HG02884 (cell line): ENCODE data around the gene ABCA2.
"Not testable (repeated sequence)": the region's sequence is repeated elsewhere in the genome, so short reads cannot be mapped to it uniquely, and the experiment has no call there.

Experiments used
- ATAC-seq: cut with Tn5 transposase; IDR thresholded peaks from one replicate; pipeline ENCODE4 v1.9.1; 2021; ENCODE audit warnings: mild to moderate bottlenecking, moderate library complexity; ENCODE audit not compliant: unreplicated experiment

Gene ABCA2

DNA sequence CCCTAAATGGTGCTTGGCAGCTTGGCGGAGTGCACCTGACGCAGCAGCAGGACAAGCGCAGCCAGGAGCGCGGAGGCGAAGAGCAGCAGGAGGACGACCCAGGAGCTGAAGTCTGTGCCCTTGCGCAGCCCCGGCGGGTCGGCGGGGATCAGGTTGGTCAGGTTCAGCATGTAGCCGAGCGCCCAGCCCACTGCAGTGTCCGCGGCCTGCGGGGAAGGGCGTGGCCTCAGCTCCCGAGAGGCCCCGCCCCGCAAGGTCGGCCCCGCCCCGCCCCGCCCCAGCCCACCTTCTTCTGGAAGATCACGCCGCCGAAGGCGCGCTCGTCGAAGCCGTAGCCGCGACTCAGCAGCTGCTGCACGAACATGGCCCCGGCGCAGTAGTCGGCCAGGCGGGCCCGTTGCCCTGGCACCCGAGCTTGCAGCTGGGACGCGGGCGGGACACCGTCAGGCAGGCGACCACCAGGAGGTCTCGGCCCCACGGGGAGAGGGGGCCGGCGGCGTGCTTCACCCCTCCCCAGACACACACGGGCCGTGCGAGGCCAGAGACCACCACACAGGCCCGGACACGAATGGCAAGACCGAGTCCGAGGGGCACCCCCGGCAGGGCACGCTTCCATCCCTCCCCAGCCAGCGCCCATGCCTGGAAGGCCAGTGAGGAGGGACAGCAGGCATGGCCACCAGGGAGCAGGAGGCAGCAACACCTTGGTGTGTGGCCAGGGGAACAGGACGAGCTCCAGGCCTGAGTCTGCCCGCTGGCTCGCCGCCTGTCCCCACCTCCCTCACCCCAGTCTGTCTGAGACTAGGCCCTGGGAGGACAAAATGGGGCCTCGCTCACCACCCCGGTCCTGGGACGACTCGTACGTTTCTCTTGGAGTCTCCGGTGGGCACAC, 20.9 kb upstream of the ABCA2 start:
- ATAC-seq, result no peak

GRCh38 chr9:137046088-137046787, 18.2 kb upstream of the ABCA2 start, which contains the start of gene NPDC1:
Gene NPDC1 (minus strand): TSS chr9:137046177. CDS start chr9:137045989, 188 bp downstream.
- ATAC-seq, result no peak

DNA sequence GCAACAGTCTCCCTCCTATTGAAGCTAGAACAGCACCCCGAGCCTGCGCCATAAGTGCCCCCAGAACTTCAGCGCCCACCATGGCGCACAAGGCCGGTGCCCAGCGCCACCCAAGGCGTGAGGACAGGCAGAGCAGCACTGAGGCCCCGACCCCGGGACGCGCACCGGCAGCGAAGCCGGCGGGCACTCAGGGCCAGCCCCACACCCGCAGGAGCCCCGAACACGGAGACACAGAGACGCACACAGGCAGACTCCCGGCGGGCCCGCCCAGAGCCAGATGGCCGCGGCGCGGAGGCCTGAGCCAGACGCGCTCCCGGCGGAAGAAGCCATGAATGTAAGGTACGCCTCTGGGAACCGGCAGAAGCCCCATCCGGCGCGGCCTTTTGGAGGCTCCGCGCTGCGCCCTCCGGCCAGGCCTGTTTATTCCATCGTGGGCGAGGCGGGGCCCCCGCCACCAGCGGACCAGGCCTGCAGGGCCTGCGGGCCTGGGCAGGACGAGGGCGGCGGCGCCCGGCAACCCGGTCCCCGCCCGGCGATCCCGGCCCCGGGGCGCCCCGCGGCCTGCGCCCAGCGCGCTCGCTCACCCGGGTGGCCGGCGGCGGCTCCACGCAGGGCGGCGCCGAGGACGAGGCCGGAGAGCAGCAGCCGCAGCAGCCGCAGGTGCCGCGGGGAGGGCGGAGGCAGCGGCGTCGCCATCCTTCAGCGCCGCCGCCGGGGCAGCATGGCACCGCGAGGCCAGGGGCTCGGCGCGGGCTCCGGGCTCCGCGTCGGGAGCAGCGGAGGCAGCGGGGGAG, 17.5 kb upstream of the ABCA2 start:
- ATAC-seq, result no peak

GRCh38 chr9:137044502-137045177, 16.6 kb upstream of the ABCA2 start:
- no peak for ATAC-seq

DNA sequence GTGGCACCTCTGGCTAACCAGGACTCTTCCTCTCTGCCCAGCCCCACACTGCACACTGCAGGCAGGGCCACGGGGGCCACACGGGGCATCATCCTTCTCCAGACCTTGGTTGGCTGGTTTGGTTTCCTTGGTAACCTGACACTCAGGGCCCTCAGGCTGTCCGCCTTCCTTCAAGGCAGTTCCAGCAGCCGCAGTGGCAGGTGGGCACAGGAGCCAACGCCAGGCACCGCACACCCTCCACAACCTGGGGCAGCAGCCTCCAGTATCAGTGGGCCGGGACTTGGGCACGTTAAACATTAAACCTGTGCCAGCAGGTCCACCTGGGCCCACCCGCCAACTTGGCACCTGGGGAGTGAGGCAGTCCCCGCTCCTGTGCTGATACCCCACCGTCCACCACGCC, 16.0 kb upstream of the ABCA2 start:
- ATAC-seq, result no peak

GRCh38 chr9:137042751-137043727, 15.0 kb upstream of the ABCA2 start:
- no peak for ATAC-seq

DNA sequence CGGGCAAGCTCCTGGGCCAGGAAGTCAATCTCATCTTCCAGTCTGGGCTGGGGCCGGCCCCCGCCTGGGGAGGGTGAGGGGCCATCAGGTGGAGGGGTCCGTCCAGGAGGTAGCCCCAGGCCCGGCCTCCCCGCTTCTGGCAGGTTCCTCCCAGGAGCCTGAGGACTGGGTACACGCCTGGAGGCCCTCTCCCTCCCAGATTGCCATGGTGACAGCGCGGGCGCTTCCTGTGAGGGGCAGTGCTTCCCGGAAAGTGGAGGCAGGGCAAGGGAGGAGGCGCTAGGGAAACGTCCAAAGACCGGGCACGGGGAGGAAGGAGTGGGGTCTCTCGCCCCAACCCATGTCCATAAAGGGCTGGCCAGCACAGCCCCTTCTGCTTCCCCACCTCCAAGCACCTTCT, 13.1 kb upstream of the ABCA2 start:
- ATAC-seq, result no peak

GRCh38 chr9:137040568-137040967, 12.5 kb upstream of the ABCA2 start:
- no peak for ATAC-seq

DNA sequence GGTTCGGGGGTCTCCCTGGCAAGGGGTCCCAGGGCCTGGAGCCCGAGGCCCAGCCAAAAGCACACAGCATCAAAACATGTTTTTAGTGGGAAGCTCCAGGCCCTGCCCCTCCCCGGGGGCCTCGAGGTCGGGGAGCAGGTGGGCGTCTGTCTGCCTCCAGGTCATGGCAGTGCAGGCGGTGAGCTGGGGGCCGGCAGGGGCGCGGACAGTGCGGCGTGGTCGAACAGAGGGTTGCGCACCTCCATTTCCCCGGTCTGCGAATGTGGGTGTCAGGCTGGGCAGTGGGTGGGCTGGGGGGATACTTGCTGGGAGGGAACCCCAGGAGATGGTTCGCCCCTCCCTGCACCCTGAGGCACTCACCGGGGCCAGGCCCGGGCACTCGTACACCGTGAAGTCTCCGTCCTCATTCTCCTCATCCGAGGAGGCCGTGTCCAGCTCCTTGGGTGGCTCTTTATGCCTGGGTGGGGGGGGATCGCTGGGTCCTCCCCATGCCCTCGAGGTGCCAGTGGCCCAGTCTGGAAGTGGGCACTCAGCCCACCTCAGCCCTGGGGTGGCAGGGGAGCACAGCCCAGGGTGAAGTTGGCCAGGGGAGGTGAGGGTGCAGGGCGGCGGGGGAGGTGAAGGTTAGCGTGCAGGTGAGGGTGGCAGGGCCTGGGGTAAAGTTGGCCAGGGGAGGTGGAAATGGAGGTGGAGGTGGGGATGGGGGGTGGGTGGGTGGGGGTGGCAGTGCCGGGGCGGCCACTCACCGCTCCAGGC, 11.8 kb upstream of the ABCA2 start:
- ATAC-seq, result no peak

- no peak for ATAC-seq
Measured at GRCh38 chr9:137038916-137039315, 10.9 kb upstream of the ABCA2 start.

DNA sequence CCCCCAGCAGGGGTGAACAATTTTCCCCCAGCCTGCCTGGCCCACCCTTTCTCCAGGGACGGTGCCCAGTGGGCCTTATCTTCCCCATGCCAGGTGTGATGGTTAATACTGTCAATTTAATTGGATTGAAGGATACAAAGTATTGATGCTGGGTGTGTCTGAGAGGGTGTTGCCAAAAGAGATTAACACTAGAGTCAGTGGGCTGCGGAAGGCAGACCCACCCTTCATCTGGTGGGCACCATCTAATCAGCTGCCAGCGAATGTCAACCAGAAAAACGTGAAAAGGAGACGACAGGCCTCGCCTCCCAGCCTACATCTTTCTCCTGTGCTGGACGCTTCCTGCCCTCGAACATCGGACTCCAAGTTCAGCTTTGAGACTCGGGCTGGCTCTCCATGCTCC, 9.4 kb upstream of the ABCA2 start:
- no peak for ATAC-seq

DNA sequence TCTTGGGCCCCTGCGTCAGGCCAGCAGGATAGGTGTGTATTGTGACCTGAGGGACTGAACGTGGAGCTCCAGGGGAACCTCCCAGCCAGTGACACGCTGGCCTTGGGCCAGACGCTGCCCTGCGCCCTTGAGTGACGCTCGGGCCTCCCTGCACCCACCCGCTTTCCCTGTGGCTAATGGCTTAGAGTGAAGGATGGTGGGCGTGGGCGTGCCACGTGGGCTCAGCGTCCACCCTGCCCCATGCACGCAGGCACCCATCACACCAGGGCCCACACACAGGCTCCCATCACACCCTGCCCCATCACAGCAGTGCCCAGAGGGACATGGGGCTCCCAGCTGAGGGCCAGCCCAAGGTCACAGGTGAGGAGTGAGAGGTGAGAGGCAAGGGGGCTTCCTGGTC, 9.0 kb upstream of the ABCA2 start:
- ATAC-seq, result no peak

DNA sequence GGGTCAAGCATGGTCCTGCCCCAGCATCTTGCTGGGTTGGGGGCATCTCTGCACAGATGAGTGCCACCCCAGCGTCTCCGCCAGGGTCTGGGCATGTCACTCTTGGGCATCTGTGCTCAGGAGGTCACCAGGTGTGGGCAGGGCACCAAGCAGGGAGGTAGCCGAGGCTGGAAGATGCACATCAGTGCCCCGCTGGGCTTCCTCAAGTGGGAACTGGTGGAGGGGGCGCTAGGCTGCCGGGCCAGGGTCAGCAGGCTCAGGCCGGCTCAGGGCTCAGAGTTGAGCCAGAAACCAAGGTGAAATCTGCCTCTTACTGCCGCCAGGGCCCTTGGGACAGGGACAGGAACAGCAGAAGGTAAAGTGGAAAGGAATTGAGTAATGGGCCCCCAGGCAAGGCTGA, 7.9 kb upstream of the ABCA2 start:
- no peak for ATAC-seq

- no peak for ATAC-seq
Measured at GRCh38 chr9:137035507-137035834, 7.4 kb upstream of the ABCA2 start.

DNA sequence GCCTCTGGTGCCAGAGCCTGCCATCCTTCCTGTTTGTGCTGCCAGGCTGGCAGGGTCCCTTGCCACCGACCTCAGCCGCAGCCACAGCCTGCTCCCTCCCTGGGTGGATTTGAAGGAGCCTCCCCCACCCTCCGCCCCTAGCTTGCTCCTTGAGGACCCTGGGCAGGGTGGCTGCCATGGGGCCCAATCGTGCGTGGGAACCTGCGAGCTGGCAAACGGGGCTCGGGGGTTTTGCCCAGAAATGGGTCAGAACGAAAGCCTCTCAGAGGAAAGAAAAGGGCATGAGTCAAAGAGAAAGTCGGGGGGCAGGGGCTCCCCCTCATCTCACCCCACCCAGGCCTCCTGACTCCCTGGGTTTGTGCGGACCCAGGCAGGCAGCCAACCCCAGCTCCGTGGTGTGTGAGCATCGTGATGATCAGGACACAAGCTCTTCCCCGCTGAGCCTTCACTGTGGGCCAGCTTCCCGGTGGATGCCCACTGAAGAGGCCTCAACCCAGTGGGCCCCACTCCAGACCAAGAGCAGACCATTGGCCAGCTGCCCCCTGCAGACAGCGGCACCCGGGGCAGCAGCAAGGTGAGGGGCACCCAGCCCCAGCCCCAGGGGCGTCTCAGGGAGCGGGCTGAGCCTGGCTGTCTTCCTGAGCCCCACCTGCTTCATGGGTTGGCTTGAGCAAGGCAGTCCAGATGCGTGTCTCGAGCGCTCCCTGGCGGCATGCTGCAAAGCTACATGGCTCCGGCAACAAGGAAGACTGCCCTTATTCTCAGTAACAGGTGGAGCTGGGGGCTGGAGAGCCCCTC, 6.9 kb upstream of the ABCA2 start:
- ATAC-seq, result no peak

GRCh38 chr9:137034039-137034708, 6.1 kb upstream of the ABCA2 start:
- ATAC-seq, result no peak

- not testable (repeated sequence) for ATAC-seq
Measured at GRCh38 chr9:137033481-137033880, 5.4 kb upstream of the ABCA2 start.

DNA sequence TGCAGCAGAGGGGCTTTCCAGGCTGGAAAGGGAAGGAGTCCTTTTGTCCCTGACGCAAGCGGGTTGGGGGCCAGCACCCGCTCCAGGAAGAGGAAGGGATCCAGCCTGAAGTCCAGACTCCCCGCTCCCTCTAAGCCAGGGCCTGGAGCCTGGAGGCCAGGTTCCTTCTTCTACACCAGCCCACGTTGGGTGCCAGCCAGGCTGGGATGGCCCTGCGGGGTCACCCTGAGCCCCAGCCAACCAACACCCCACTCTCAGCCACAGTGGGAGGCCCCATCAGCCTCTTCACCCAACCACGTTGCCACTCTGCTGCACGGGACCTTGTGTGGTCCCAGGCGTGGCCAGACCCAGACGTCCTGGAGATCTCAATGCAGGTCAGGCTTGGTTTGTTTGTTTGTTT, 4.8 kb upstream of the ABCA2 start:
- no peak for ATAC-seq
